ENCODE measurements around the gene EFNA4.

Gene EFNA4

GRCh38 chr1:155091071-155092051, 27.8 kb downstream of the EFNA4 start:
- no peak for FAIRE-seq
- TF ChIP-seq POLR2A (IDR thresholded peaks at IDR 0.05; ENCODE audit: low read depth, low read length): no peak
- peak; percentile 76 for DNase-seq (ENCODE audit: insufficient read length, low spot score)

- TF ChIP-seq POLR2A (IDR thresholded peaks at IDR 0.05; ENCODE audit: low read depth, low read length): no peak
- FAIRE-seq (no peak), DNase-seq (ENCODE audit: insufficient read length, low spot score) (no peak)
Measured at GRCh38 chr1:155092131-155092530, 28.6 kb downstream of the EFNA4 start.

- no peak for DNase-seq (ENCODE audit: insufficient read length, low spot score)
- no peak for TF ChIP-seq POLR2A (IDR thresholded peaks at IDR 0.05; ENCODE audit: low read depth, low read length)
- FAIRE-seq: no peak
Measured at GRCh38 chr1:155092641-155093040, 29.1 kb downstream of the EFNA4 start.

- FAIRE-seq: no peak
- no peak for DNase-seq (ENCODE audit: insufficient read length, low spot score)
- no peak for TF ChIP-seq POLR2A (IDR thresholded peaks at IDR 0.05; ENCODE audit: low read depth, low read length)
Measured at GRCh38 chr1:155093911-155094621, 30.5 kb downstream of the EFNA4 start.

GRCh38 chr1:155094622-155094948, 31.0 kb downstream of the EFNA4 start:
- no peak for DNase-seq (ENCODE audit: insufficient read length, low spot score)
- no peak for TF ChIP-seq POLR2A (IDR thresholded peaks at IDR 0.05; ENCODE audit: low read depth, low read length)
- FAIRE-seq: no peak

- no peak for TF ChIP-seq POLR2A (IDR thresholded peaks at IDR 0.05; ENCODE audit: low read depth, low read length)
- DNase-seq (ENCODE audit: insufficient read length, low spot score) (no peak), FAIRE-seq (no peak)
Measured at GRCh38 chr1:155099331-155099730, 35.8 kb downstream of the EFNA4 start.

- FAIRE-seq (no peak), DNase-seq (ENCODE audit: insufficient read length, low spot score) (no peak)
- TF ChIP-seq POLR2A (IDR thresholded peaks at IDR 0.05; ENCODE audit: low read depth, low read length): no peak
Measured at GRCh38 chr1:155103325-155103724, 39.8 kb downstream of the EFNA4 start.

GRCh38 chr1:155104605-155105534, 41.3 kb downstream of the EFNA4 start:
- FAIRE-seq (no peak), DNase-seq (ENCODE audit: insufficient read length, low spot score) (no peak)
- no peak for TF ChIP-seq POLR2A (IDR thresholded peaks at IDR 0.05; ENCODE audit: low read depth, low read length)

GRCh38 chr1:155105604-155106011, 42.1 kb downstream of the EFNA4 start:
- DNase-seq (ENCODE audit: insufficient read length, low spot score) (no peak), FAIRE-seq (no peak)
- TF ChIP-seq POLR2A (IDR thresholded peaks at IDR 0.05; ENCODE audit: low read depth, low read length): no peak

GRCh38 chr1:155106862-155107261, 43.3 kb downstream of the EFNA4 start:
- no peak for FAIRE-seq
- TF ChIP-seq POLR2A (IDR thresholded peaks at IDR 0.05; ENCODE audit: low read depth, low read length): no peak
- no peak for DNase-seq (ENCODE audit: insufficient read length, low spot score)

- FAIRE-seq (no peak), DNase-seq (ENCODE audit: insufficient read length, low spot score) (no peak)
- no peak for TF ChIP-seq POLR2A (IDR thresholded peaks at IDR 0.05; ENCODE audit: low read depth, low read length)
Measured at GRCh38 chr1:155107309-155108264, 44.0 kb downstream of the EFNA4 start.

- no peak for TF ChIP-seq POLR2A (IDR thresholded peaks at IDR 0.05; ENCODE audit: low read depth, low read length)
- FAIRE-seq (no peak), DNase-seq (ENCODE audit: insufficient read length, low spot score) (no peak)
Measured at GRCh38 chr1:155108296-155108695, 44.8 kb downstream of the EFNA4 start.

GRCh38 chr1:155110381-155110780, 46.8 kb downstream of the EFNA4 start:
- no peak for DNase-seq (ENCODE audit: insufficient read length, low spot score)
- no peak for FAIRE-seq
- TF ChIP-seq POLR2A (IDR thresholded peaks at IDR 0.05; ENCODE audit: low read depth, low read length): no peak
